GM23338 (cell line): Measurements from ENCODE around the gene SYCN. TPM values are rescaled to one million over a fixed set of nuclear protein-coding genes. Genes with fewer than 3 reads are reported as not detected.
"Not testable (repeated sequence)": the region's sequence is repeated elsewhere in the genome, so short reads cannot be mapped to it uniquely, and the experiment has no call there.

Experiments
- ATAC-seq: fragments of 200-7000 bp; cut with Tn5 transposase; 3 replicates; pipeline ENCODE4 v1.9.1; 2020
- DNase-seq: peaks from one replicate; pipeline ENCODE4 v3.0.0-alpha.2; 2015; ENCODE audit warnings: low spot score
- H2AFZ ChIP-seq: fragments of 200-600 bp; sonication (generic); 2 replicates; pipeline ENCODE4 v1.8.0; 2016; ENCODE audit warnings: antibody characterized with exemption, mild to moderate bottlenecking, moderate library complexity
- H3F3A ChIP-seq: fragments of 200-600 bp; sonication (generic); replicated peaks from 2 replicates; pipeline ENCODE4 v1.8.0; 2017; ENCODE audit warnings: antibody characterized with exemption, mixed run types, low read depth
- H3K27ac ChIP-seq: fragments of 200-600 bp; sonication (generic); 2 replicates; pipeline ENCODE4 v1.6.1; 2016; ENCODE audit warnings: low read depth
- H3K27me3 ChIP-seq: fragments of 200-600 bp; sonication (generic); 2 replicates; pipeline ENCODE4 v1.8.0; 2016; ENCODE audit warnings: mild to moderate bottlenecking, mixed run types, moderate library complexity; ENCODE audit not compliant: insufficient read depth
- H3K36me3 ChIP-seq: fragments of 200-600 bp; sonication (generic); 2 replicates; pipeline ENCODE4 v1.8.0; 2016; ENCODE audit warnings: mild to moderate bottlenecking; ENCODE audit not compliant: insufficient read depth
- H3K4me1 ChIP-seq: fragments of 200-600 bp; sonication (generic); 2 replicates; pipeline ENCODE4 v1.8.0; 2016; ENCODE audit warnings: mild to moderate bottlenecking, moderate library complexity; ENCODE audit not compliant: insufficient read depth
- H3K4me2 ChIP-seq: fragments of 200-600 bp; sonication (generic); 2 replicates; pipeline ENCODE4 v1.7.1; 2017; ENCODE audit warnings: mixed run types
- H3K4me3 ChIP-seq: fragments of 200-600 bp; sonication (generic); 2 replicates; pipeline ENCODE4 v1.6.1; 2016; ENCODE audit warnings: mixed run types
- H3K79me2 ChIP-seq: fragments of 200-600 bp; sonication (generic); replicated peaks from 2 replicates; pipeline ENCODE4 v1.8.0; 2017; ENCODE audit warnings: mild to moderate bottlenecking; ENCODE audit not compliant: insufficient read depth
- H3K9me2 ChIP-seq: fragments of 200-600 bp; sonication (generic); 2 replicates; pipeline ENCODE4 v1.8.0; 2017; ENCODE audit not compliant: insufficient read depth
- H4K20me1 ChIP-seq: fragments of 200-600 bp; sonication (generic); replicated peaks from 2 replicates; pipeline ENCODE4 v1.8.0; 2017; ENCODE audit warnings: mild to moderate bottlenecking; ENCODE audit not compliant: insufficient read depth
- H3K27ac Mint-ChIP-seq: 2 replicates; pipeline ENCODE4 v1.8.0; 2020; ENCODE audit warnings: inconsistent platforms, mild to moderate bottlenecking, moderate library complexity, mixed read lengths
- H3K27me3 Mint-ChIP-seq: 3 replicates; pipeline ENCODE4 v1.8.0; 2022; ENCODE audit warnings: low read depth, mild to moderate bottlenecking, moderate library complexity, mixed read lengths, inconsistent platforms; ENCODE audit not compliant: insufficient read depth, poor library complexity
- H3K36me3 Mint-ChIP-seq: 3 replicates; pipeline ENCODE4 v1.8.0; 2021; ENCODE audit warnings: low read depth, mild to moderate bottlenecking, inconsistent platforms, moderate library complexity, mixed read lengths
- H3K4me1 Mint-ChIP-seq: 3 replicates; pipeline ENCODE4 v1.8.0; 2020; ENCODE audit warnings: mild to moderate bottlenecking, inconsistent platforms, mixed read lengths
- H3K4me3 Mint-ChIP-seq: 3 replicates; pipeline ENCODE4 v1.8.0; 2021; ENCODE audit warnings: moderate library complexity, mild to moderate bottlenecking, inconsistent platforms, mixed read lengths
- H3K9me3 Mint-ChIP-seq: 3 replicates; pipeline ENCODE4 v1.8.0; 2020; ENCODE audit warnings: moderate library complexity, mild to moderate bottlenecking, inconsistent platforms, mixed read lengths
- EZH2 ChIP-seq: fragments of 200-600 bp; sonication (generic); IDR thresholded peaks from one replicate; pipeline ENCODE4 v1.8.0; 2017; ENCODE audit warnings: antibody characterized with exemption, mild to moderate bottlenecking, low read depth; ENCODE audit not compliant: unreplicated experiment
- REST ChIP-seq: IDR thresholded peaks from one replicate; pipeline ENCODE4 v1.6.1; 2018; ENCODE audit warnings: antibody characterized with exemption; ENCODE audit not compliant: unreplicated experiment
- STAT1 ChIP-seq: IDR thresholded peaks from one replicate; pipeline ENCODE4 v1.6.1; 2016; ENCODE audit warnings: antibody characterized with exemption; ENCODE audit not compliant: unreplicated experiment
- polyA plus RNA-seq: library from polyadenylated mRNA; unstranded; fragments of >200 nt; fragmentation: Nextera tagmentation; extraction: Ambion mirVana; gene quantifications from 2 replicates; pipeline ENCODE4 v1.2.1, GENCODE V29; 2016
- total RNA-seq: library from RNA; depleted of rRNA; stranded (reverse); fragments of >200 nt; shearing (Covaris generic); gene quantifications from 2 replicates; pipeline ENCODE4 v1.2.3, GENCODE V29; 2014
- TF ChIP-seq, protein P1 (sequence below), 2 experiments: fragments of 200-600 bp in 1 of 2; sonication (generic) in 1 of 2; conservative IDR thresholded peaks; 2 replicates each; pipeline versions ENCODE4 v1.5.1 to v1.6.1; 2016 to 2017; ENCODE audit warnings: antibody characterized with exemption in 2 of 2, low read depth in 2 of 2, mild to moderate bottlenecking in 2 of 2, moderate library complexity in 1 of 2
- TF ChIP-seq, protein P2 (sequence below): IDR thresholded peaks from 2 replicates; pipeline ENCODE4 v1.6.1; 2016; ENCODE audit warnings: antibody characterized with exemption

SYCN gene
- total and polyA plus RNA-seq, 2 experiments from 2014 or later, result not detected

DNA sequence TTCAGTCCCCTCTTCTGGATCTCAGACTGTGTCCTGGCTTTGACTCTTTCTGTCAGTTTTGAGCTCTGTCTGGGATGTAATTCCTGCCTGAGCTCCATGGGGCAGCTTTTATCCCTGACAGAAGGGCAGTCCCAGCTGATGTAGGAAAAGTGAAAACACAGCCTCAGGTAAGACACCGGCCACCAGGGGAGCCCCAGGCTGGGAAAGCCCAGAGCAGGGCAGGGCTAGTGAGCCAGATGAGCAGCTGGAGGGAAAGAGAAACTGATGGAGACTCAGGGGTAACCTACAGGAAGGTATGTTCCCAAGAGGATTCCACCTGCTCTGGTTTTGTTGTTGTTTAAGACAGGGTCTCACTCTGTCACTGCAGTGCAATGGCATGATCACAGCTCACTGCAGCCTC, 41.1 kb upstream of the SYCN start:
- H3K27ac ChIP-seq, H3F3A ChIP-seq, H3K4me3 ChIP-seq, H3K4me1 Mint-ChIP-seq, H3K4me1 ChIP-seq, H3K79me2 ChIP-seq, H3K36me3 ChIP-seq, H2AFZ ChIP-seq, H3K4me3 Mint-ChIP-seq, H3K27ac Mint-ChIP-seq, H3K9me3 Mint-ChIP-seq, H3K9me2 ChIP-seq, DNase-seq, H3K4me2 ChIP-seq, H3K36me3 Mint-ChIP-seq, H4K20me1 ChIP-seq: not testable (repeated sequence)
- H3K27me3 ChIP-seq, result peaks cover 49% of the 10 kb centered on the region
- peaks cover 40% of the 10 kb centered on the region for H3K27me3 Mint-ChIP-seq
- ATAC-seq, result peak; percentile 57

GRCh38 chr19:39244410-39245100, 40.5 kb upstream of the SYCN start, which contains the start of gene IFNL3:
IFNL3 (minus strand) TSS chr19:39245006; CDS start chr19:39244967, 39 bp downstream.
- H2AFZ ChIP-seq, H3F3A ChIP-seq, H3K4me1 ChIP-seq, DNase-seq, H3K9me2 ChIP-seq, H3K36me3 Mint-ChIP-seq, H3K4me2 ChIP-seq, H3K27ac Mint-ChIP-seq, H3K36me3 ChIP-seq, H3K79me2 ChIP-seq, H3K27ac ChIP-seq, H3K4me1 Mint-ChIP-seq, H3K9me3 Mint-ChIP-seq, H3K4me3 ChIP-seq, H3K4me3 Mint-ChIP-seq, H4K20me1 ChIP-seq, ATAC-seq: not testable (repeated sequence)
- H3K27me3 Mint-ChIP-seq, result peaks cover 34% of the 10 kb centered on the region
- H3K27me3 ChIP-seq, result peaks cover 47% of the 10 kb centered on the region

DNA sequence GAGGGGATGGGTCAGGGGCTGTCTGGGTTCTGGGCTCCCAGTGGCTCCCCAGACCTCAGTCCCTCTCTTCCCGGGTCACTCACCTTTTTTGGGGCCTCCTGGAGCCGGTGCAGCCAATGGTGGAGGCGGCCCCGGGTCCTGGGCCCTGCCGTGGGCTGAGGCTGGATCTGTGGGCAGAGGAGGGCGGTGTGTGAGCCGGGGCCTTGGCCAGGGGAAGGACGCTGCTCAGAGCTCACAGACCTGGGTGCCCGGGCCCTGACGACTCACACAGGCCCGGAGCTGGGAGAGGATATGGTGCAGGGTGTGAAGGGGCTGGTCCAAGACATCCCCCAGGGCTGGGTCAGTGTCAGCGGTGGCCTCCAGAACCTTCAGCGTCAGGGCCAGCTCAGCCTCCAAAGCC, 39.7 kb upstream of the SYCN start:
- not testable (repeated sequence) for H3K27ac ChIP-seq, H3K9me3 Mint-ChIP-seq, H3K4me1 ChIP-seq, H4K20me1 ChIP-seq, H3K4me3 Mint-ChIP-seq, H3K4me2 ChIP-seq, H3F3A ChIP-seq, ATAC-seq, H2AFZ ChIP-seq, H3K9me2 ChIP-seq, H3K4me1 Mint-ChIP-seq, H3K79me2 ChIP-seq, H3K4me3 ChIP-seq, H3K27ac Mint-ChIP-seq, H3K36me3 Mint-ChIP-seq, DNase-seq, H3K36me3 ChIP-seq
- peaks cover 26% of the 10 kb centered on the region for H3K27me3 Mint-ChIP-seq
- H3K27me3 ChIP-seq, result peaks cover 43% of the 10 kb centered on the region

GRCh38 chr19:39240421-39240820, 36.4 kb upstream of the SYCN start:
- H3K4me2 ChIP-seq, result no peak overlapping the region
- H3K79me2 ChIP-seq, result no peaks in the 10 kb centered on the region
- no peak overlapping the region for H3K4me3 ChIP-seq
- no peak for TF ChIP-seq EZH2
- TF ChIP-seq, protein P1, sequence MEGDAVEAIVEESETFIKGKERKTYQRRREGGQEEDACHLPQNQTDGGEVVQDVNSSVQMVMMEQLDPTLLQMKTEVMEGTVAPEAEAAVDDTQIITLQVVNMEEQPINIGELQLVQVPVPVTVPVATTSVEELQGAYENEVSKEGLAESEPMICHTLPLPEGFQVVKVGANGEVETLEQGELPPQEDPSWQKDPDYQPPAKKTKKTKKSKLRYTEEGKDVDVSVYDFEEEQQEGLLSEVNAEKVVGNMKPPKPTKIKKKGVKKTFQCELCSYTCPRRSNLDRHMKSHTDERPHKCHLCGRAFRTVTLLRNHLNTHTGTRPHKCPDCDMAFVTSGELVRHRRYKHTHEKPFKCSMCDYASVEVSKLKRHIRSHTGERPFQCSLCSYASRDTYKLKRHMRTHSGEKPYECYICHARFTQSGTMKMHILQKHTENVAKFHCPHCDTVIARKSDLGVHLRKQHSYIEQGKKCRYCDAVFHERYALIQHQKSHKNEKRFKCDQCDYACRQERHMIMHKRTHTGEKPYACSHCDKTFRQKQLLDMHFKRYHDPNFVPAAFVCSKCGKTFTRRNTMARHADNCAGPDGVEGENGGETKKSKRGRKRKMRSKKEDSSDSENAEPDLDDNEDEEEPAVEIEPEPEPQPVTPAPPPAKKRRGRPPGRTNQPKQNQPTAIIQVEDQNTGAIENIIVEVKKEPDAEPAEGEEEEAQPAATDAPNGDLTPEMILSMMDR (conservative IDR thresholded peaks at IDR 0.05; ENCODE audit: low read depth in 2 of 2), result no peak
- TF ChIP-seq, protein P2, sequence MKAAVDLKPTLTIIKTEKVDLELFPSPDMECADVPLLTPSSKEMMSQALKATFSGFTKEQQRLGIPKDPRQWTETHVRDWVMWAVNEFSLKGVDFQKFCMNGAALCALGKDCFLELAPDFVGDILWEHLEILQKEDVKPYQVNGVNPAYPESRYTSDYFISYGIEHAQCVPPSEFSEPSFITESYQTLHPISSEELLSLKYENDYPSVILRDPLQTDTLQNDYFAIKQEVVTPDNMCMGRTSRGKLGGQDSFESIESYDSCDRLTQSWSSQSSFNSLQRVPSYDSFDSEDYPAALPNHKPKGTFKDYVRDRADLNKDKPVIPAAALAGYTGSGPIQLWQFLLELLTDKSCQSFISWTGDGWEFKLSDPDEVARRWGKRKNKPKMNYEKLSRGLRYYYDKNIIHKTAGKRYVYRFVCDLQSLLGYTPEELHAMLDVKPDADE, result no peak
- TF ChIP-seq REST, result no peak
- no peak for TF ChIP-seq STAT1
- Mint-ChIP-seq H3K27me3 (peaks cover 8% of the 10 kb centered on the region), H3K4me1 (peaks cover 2% of the 10 kb centered on the region; the same call in 1 of the 3 replicates), H3K4me3 (no peak overlapping the region), H3K36me3 (no peaks in the 10 kb centered on the region; the same call in 2 of the 3 replicates), H3K27ac (no peak overlapping the region), H3K9me3 (no peaks in the 10 kb centered on the region; the same call in 2 of the 3 replicates)
- no peaks in the 10 kb centered on the region for H3K36me3 ChIP-seq
- DNase-seq (no peak), ATAC-seq (no peak)
- H3F3A ChIP-seq, result no peaks in the 10 kb centered on the region
- peaks cover 14% of the 10 kb centered on the region; the same call in 1 of the 2 replicates for H3K27me3 ChIP-seq
- no peaks in the 10 kb centered on the region for H3K9me2 ChIP-seq
- H3K27ac ChIP-seq, result no peak overlapping the region
- H4K20me1 ChIP-seq, result no peaks in the 10 kb centered on the region
- no peaks in the 10 kb centered on the region for H3K4me1 ChIP-seq
- no peak overlapping the region for H2AFZ ChIP-seq
